SH-SY5Y (cell line): Measurements from ENCODE around the gene GALNT18.

Experiments used
- GATA2 ChIP-seq: IDR thresholded peaks from 2 replicates; pipeline ENCODE4 v1.6.1; 2011; ENCODE audit warnings: mild to moderate bottlenecking, low read depth, low read length
- GATA3 ChIP-seq: IDR thresholded peaks from 2 replicates; pipeline ENCODE4 v1.6.1; 2011; ENCODE audit warnings: low read depth, mild to moderate bottlenecking, low read length, moderate library complexity

GRCh38 chr11:11524436-11525061, 97.3 kb downstream of the GALNT18 start:
- TF ChIP-seq GATA3 (no peak), GATA2 (no peak)
